Prostate gland (tissue), 2 donors: ENCODE data around the gene DMXL2.

ENCODE experiments used
- CTCF ChIP-seq, 4 experiments: fragments of 200-600 bp in 2 of 4; fragments of 450-650 bp in 2 of 4; sonication (generic) in 2 of 4; IDR thresholded peaks; 1 replicate in 3 of 4; 2 replicates in 1 of 4; pipeline ENCODE4 v1.5.1; 2016 to 2019; ENCODE audit warnings: antibody characterized with exemption in 4 of 4, mild to moderate bottlenecking in 2 of 4, moderate library complexity in 2 of 4
- POLR2A ChIP-seq: fragments of 450-650 bp; IDR thresholded peaks from one replicate; pipeline ENCODE4 v1.6.1; 2016; ENCODE audit warnings: antibody characterized with exemption, mild to moderate bottlenecking

- TF ChIP-seq CTCF (IDR thresholded peaks at IDR 0.05) (no peak), POLR2A (no peak)
Observed at GRCh38 chr15:51620641-51621040, 1.9 kb downstream of the DMXL2 start.
